GM04503 (cell line): Measurements from ENCODE around the gene CA11.

Source experiments
- DNase-seq: peaks from one replicate; pipeline ENCODE4 v3.0.0-alpha.2; 2012; ENCODE audit warnings: low read depth

Gene CA11

DNA sequence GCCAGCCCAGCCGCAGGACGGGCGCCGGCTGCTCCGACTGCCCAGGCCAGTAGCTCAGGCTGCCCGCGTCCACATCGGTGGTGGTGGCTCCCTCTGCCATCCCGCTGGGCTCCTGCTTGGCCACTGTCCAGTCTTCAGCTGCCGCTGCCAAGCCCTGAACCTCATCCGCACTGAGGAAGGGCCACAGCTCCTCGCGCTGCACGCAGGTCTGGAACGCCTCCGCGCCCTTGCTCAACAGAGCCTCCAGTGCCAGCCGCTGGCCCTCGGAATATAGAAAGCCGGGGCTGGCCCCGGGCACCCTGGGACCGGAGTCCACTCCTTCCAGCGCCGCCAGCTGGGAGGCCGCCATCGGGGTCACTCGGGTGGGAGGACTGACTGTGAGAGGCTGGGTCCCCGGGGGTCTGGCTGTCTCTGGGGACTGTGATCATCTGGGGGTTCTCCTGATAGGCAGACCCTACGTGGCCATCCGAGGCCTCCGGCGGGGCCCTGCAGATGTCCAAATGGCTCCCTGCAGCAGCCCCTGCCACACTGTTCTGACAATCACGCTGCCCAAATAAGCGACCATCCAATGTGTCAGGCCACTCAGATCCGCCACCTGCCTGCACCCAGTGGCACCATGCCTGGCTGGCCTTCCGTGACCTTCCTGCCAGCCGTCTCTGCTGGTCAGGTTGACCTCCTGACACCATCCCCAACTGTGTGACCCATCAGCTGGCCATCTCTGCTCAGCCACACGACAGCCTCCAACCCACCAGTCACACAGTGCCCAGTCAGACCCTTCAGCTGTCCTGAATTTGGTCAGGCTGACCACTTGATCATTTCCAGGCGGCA lies 32.7 kb downstream of the CA11 start:
- DNase-seq: no peak

DNA sequence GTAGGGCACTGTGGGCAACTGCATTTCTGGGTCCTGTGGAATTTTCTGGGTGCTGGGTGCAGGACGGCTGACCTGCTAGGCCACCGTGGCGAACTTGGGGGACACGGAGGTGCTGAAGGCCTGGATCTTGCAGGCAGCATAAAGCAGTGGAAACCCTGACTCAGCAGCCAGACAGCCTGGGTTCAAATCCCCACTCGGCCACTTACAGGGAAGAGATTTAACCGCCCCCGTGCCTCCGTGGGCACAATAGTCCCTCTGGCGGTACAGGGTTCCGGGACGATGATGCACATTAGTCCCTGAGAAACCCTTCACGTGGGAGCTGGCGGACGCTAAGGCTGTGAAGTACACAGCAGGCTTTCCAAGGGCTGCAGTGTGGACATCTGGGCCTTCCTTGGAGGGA lies 34.1 kb downstream of the CA11 start:
- no peak for DNase-seq

DNA sequence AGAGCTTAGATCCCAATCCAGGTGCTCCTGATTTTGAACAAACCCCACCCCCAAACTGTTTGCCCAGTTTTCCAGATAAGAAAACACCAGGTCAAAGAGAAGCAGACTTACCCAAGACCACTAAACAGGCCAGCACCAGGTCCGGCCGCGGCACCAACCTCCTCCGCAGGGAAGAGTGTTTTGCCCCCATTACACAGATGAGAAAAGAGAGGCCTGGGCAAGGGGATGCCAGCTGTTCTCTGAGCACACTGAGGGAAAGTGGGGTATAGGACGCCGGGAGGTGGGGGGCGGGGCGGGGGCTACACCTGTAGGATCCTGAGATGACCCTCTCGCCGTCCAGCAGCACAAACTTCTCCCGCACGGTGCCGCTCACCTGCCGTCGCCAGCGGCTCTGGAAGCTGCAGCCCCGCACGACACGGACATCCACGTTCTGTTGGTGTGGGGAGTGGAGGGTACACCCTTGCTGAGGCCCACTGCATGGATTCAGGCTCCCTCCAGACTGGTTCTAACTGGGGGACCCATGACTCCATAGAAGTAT lies 36.3 kb downstream of the CA11 start:
- no peak for DNase-seq

DNA sequence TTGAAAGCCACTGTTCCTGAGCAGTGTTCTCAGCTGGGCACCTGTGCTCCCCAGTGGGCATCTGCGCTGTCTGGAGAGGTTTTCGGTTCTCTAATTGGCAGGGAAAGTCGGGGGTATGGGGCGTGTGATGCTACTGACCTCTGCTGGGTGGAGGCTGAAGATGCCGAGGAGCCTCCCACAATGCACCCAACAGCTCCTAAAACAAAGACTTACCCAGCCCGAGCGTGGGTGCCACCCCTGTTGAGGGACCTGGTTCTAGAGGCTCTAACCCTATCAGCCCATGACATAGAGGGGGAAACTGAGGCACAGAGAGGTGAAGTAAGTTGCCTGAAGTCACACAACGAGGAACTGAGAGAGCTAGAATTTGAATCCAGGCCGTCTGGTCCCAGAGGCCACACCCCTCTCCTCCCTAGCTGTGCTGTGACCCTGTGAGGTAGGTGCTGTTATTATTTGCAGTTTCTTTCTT lies 37.2 kb downstream of the CA11 start:
- no peak for DNase-seq

DNA sequence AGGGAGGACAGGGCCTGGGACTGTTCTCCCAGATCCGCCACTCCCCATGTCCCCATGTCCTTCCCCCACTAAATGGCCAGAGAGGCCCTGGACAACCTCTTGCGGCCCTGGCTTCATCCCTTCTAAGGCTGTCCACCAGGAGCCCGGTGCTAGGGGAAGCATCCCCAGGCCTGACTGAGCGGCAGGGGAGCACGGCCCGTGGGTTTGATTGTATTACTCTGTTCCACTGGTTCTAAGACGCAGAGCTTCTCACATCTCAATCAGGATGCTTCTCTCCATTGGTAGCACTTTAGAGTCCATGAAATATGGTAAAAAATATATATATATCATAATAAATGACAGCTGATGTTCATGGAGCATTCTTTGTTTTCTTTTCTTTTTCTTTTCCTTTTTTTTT lies 38.6 kb downstream of the CA11 start:
- DNase-seq: no peak

DNA sequence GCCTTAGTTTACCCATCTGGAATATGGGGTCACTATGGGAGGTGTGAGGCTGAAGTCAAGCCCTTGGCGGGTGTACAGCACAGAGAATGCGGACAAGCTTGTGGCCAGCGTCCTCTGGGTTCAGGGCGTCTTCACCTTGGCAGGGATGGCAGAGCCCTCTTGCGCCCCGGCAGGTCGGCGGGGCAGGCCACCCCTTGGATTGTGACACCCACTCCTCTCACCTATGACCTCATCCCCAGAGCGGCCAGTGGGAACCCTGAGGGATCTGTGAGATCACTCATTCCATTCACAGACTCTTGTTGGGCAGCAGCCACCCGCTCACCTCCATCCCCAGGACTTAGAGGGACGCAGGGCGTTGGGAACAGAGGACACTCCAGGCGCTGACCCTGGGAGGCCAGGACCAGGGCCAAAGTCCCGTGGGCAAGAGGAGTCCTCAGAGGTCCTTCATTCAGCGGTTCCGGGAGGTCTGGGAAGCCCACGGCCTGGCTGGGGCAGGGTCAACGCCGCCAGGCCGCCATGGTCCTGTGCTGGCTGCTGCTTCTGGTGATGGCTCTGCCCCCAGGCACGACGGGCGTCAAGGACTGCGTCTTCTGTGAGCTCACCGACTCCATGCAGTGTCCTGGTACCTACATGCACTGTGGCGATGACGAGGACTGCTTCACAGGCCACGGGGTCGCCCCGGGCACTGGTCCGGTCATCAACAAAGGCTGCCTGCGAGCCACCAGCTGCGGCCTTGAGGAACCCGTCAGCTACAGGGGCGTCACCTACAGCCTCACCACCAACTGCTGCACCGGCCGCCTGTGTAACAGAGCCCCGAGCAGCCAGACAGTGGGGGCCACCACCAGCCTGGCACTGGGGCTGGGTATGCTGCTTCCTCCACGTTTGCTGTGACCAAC lies 39.3 kb downstream of the CA11 start, which contains the start of gene SPACA4:
SPACA4 (plus strand) TSS at position 280 of the 896 bp plus-strand sequence; CDS start at position 517, 237 bp downstream.
- DNase-seq: no peak

DNA sequence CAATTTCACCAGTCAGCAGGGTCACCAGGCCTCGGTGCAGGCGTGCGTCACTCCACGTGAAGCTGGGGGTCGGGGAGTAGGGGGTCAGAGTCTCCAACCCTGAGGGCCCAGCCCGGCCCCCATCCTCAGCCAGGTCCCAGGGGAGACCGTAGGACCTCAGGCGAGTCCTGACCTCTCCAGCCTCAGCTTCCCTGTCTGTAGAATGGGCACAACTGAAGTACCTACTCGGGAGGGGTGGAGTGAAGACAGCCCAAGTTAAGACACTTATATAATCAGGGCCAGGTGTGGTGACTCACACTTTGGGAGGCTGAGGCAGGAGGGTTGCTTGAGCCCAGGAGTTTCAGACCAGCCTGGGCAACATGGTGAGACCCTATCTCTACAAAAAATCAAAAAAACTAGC lies 42.1 kb downstream of the CA11 start:
- no peak for DNase-seq

DNA sequence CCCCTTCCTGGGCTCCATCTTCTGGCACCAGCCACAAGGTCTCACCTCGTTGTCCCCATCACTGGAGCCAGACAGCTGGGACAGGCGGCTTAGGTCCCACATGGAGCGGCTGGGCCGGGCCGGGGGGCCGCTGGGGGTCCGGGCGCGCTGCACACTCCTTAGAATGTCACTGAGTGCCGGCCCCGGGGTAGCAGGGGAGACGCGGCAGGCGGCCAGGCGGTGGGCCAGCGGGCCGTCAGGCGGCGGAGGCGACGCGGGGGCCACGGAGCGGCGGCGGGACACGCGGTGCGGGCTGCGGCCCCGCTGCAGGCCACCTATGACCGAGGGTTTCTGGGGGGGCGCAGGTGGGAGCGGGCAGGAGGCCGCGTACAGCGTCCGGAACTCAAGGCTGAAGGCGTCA lies 42.5 kb downstream of the CA11 start:
- DNase-seq: no peak

DNA sequence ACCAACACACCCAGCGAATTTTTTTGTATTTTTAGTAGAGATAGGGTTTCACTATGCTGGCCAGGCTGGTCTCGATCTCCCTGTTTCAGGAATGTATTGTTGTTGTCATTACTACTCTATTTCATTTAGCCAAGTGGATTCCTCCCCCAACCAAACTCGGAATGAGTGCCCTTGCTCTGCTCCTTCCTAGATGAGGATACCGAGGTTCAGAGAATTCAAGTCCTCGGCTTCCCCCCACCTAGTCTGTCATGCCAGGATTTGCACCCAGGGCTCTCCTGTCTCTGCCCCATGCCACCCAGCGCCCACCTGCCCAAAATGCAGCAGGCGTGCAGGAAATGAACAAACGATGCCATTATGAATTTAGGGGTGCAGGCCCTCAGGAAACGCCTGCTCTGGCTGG lies 43.0 kb downstream of the CA11 start:
- no peak for DNase-seq

DNA sequence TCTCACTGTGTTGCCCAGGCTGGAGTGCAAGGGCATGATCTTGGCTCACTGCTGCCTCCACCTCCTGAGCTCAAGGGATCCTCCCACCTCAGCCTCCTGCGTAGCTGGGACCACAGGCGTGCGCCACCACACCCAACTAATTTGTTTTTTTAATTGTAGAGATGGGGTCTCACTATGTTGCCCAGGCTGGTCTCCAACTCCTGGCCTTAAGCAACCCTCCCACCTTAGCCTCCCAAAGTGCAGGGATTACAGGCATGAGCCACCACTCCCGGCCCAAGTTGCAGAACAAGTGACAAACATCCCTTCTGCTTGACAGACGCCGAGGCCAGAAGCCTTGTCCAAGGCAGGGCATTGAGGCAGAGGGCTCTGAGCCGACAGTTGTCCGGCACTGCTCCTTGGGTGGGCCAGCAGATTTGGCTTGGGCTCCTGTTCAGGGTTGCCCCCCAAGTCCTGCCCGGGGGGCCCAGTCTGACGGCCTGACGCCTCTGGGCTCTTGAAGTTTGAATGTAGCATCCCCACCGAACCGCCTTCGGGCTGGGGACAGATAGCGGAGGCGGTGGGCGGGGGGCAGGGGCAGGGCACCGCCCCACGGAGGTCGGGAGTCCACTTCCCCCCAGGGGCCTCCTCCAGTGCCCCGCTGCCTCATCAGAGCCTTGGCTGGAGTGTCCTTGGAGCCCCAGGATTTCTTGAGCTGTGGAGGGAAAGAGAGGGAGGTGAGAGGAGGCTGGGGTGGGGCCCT lies 45.1 kb downstream of the CA11 start:
- no peak for DNase-seq

DNA sequence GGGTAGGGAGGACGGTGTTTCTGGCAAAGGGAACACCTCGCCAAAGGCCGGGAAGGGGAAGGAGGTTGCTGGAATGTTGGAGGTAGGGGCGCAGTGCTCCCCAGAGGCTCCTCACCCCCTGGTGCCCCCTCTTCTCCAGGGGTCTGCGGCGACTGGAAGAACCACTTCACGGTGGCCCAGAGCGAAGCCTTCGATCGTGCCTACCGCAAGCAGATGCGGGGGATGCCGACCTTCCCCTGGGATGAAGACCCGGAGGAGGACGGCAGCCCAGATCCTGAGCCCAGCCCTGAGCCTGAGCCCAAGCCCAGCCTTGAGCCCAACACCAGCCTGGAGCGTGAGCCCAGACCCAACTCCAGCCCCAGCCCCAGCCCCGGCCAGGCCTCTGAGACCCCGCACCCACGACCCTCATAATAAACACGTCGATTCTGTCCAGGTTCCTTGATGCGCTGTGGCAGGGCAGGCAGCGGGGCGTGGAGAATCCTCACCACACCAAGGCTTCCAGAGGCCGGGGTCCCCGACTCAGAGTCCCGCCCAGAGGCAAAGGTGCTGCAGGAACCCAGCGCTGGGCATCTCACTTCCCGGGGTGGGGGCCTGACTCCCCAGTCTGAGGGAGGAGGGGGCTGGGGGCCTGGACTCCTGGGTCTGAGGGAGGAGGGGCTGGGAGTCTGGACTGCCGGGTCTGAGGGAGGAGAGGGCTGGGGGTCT lies 46.8 kb downstream of the CA11 start:
- no peak for DNase-seq

DNA sequence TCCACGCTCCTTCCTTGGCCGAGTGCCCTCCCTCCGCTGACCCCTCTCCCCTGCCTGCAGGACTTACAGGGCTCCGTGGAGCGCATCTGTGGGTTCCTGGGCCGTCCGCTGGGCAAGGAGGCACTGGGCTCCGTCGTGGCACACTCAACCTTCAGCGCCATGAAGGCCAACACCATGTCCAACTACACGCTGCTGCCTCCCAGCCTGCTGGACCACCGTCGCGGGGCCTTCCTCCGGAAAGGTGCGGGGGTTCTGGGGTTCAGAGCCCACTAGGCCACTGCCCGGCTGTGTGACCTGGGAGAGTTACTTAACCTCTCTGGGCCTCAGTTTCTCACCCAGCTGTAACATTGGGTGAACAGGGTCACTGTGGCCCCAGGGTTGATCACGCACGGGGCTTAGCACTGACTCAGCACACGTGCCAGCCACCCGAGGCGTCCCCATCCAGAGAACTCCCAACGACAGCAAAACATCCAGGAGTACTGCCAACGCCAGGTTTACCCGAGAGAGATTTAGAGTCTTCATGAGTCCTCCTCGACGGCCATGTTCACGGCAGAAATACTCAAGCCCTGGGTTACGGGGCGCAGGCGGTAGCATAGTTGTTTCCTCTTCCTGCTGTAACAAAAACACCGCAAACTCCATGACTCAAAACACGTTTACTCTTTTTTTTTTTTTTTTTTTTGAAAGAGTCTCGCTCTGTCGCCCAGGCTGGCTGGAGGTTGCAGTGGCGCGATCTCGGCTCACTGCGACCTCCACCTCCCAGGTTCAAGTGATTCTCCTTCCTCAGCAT lies 49.1 kb downstream of the CA11 start:
- DNase-seq: no peak

DNA sequence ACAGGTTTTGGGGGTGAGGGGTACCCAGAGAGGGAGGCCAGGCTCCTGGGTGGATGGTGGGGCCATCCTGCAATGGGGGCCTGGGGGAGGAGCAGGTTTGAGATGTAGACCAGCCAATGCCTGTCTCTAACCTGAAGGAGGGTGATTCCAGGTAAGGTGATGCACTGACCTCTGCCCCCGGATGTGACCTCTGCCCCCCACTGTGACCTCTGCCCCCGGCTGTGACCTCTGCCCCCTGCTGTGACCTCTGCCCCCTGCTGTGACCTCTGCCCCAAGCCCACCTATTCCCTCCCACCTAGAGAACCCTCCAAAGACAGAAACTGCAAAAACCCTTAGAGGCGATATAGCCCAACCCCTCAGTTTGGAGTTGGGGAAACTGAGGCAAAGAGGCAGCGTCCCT lies 49.8 kb downstream of the CA11 start:
- DNase-seq: no peak

DNA sequence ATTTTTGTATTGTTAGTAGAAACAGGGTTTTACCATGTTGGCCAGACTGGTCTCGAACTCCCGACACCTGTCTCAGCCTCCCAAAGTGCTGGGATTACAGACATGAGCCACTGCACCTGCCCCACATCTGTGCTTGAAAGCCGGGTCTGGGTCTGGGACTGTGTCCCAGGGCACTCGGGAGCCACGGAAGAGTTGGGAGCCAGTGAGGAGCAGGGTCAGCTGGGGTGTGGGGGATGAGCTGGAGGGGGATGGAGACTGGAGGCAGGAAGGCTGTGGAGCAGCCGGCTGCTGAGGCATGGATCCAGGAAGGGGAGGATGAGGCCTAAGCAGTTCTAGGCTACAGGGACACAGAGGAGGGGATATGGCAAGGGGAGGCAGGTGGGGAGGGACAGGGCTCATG lies 50.2 kb downstream of the CA11 start:
- no peak for DNase-seq

DNA sequence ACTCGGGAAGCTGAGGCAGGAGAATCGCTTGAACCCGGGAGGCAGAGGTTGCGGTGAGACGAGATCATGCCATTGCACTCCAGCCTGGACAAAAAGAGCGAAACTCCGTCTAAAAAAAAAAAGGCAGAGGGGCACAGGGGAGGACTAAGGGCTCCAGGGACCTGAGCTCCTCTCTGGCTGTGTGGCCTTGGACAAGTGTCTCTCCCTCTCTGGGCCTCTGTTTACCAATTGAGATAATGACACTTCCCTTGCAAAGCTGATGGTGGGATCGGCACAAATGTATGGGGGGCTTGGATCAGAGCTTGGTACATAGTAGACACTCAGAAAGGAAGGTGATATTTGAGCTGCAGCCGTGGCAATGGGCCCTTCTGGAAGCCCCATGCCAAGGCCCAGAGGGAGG lies 50.8 kb downstream of the CA11 start:
- DNase-seq: no peak

DNA sequence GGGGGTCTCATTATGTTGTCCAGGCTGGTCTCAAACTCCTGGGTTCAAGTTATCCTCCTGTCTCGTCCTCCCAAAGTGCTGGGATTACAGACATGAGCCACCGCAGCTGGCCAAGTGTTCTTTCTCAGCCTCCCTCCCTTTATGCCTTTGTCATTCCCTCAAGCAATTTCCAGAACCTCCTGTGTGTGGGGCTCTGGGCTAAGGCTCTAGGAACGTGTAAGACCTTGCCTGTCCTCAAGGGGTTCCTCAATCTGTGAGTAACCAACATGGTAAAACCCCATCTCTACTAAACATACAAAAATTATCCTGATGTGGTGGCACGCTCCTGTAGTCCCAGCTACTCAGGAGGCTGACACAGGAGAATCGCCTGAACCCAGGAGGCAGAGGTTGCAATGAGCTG lies 55.0 kb downstream of the CA11 start:
- DNase-seq: no peak

DNA sequence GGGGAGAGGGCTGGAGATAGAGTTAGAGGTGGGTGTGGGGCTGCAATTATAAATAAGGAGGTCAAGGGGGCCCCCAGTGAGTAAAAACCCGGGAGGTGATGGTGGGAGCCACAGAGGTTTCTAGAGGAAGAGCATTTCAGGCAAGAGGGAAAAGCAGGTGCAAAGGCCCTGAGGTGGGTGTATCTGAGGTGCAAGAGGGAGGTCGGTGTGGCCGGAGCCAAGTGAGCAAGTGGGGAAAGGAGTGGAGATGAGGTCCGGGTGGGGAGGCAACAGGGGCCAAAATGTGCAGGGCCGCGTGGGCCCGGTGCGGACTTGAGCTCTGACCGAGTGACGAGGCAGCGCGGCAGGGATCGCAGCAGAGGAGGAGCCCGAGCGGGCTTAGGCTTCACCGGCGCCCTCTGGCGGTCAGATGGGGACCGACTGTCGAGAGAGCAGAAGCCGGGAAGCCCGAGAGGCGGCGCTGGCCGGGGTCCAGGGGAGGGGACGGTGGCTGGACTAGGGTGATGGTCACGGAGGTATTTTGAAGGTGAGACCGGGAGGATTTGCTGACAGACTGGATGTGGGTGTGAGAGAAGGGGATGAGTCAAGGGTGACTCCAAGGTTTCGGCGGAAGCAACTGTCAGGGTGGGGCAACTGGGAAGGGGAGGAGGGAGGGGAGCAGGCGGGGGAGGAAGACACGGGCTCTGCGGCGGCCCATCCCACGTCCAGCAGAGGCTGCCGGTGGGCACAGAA lies 57.2 kb downstream of the CA11 start:
- DNase-seq: no peak
